HG03520 (cell line): Measurements from ENCODE around the gene CPM.
"Not testable (repeated sequence)": the region's sequence is repeated elsewhere in the genome, so short reads cannot be mapped to it uniquely, and the experiment has no call there.

ENCODE experiments used
- ATAC-seq: cut with Tn5 transposase; IDR thresholded peaks from one replicate; pipeline ENCODE4 v1.9.1; 2021; ENCODE audit warnings: mild to moderate bottlenecking, moderate library complexity; ENCODE audit not compliant: unreplicated experiment

Gene CPM

DNA sequence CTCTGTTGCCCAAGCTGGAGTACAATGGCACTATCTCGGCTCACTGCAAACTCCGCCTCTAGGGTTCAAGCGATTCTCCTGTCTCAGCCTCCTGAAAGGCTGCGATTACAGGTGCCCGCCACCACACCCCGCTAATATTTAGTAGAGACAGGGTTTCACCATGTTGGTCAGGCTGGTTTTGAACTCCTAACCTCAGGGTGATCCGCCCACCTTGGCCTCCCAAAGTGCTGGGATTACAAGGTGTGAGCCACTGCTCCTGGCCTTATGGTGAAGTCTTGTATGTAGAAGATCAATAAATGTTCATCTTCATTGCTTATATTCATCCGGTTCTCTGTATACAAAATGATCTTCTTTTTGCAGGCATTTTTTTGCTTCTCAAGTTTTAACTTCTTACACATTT, 77.2 kb downstream of the CPM start:
- ATAC-seq, result no peak

DNA sequence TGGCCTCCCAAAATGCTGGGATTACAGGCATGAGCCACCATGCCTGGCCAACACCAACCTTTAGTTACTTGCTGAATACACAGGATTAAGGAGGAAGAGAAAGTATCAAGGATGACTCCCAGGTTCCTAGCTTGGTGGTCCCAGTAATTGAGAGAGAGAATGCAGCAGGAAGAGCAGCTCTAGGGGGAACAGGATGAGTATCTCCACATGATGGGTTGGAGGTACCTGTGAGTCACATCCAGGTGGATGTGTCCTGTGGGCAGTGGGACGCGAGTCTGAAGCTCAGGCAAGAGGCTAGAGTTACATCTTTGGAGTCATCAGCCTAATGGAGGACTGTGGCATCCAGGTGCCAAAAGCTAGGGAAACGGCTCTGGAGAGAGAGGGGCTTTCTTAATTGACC, 77.9 kb downstream of the CPM start:
- no peak for ATAC-seq

DNA sequence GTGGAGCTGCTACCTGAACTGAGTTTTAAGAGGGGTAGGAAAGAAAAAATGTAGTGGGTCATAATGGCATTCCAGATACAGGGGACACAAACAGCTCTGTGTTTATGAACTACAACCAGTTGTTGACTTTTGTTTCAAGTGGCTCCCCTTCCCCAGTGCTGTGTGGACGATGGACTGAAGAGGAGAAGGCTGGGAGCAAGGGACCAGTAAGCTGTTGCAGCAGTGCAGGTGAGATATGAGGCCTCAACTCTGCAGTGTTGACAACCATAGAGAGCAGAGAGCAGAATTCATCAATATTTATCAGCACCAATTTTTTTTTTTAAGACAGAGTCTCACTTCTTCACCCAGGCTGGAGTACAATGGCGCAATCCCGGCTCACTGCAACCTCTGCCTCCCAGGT, 78.4 kb downstream of the CPM start:
- ATAC-seq, result no peak

DNA sequence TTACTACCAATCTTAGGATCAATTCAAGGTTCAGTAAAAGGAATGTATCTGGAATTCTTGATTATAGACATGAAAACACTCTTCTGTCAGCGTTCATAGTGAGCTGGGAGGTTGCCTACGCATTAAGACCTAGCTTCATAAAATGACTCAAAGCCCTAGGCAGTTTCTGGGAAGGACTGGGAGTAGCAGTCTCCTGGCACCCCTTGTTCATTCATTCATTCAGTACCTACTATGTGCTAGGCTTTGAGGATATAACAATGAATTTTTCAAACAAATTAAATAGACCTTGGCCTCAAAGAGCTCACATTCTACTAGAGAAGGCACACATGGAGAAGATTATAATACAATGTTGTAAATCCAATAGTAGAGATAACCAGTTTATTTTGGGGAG, 78.9 kb downstream of the CPM start:
- no peak for ATAC-seq

DNA sequence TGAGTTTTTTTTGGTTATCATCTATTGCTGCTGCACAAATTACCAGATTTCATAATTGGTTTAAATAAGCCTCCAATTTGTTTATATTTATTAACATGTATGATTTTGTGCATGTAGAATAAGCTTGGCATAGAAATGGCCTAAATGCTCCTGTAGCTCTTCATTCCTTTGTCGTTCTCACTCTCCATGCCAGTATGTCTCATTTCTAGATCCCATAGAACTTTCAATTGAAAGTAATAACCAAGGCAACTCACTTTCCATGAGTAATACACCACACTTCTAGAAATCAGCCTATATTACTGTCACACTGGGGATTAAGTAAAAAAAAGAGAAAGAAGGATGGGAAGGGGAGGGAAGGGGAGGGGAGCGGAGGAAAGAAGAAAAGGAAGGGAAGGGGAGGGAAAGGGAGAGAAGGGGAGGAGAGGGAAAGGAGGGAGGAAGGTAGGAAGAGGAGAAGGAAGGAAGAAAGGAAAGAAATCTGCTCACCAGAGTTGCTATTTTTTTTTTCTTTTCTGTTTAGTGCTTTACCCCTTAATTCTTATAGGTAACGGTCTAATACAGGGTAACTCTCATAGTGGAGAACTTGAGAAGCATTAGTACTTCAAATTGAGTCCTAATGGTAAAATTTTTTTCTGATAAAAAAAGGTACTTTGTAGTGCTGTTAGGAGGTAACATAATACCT, 79.4 kb downstream of the CPM start:
- no peak for ATAC-seq

DNA sequence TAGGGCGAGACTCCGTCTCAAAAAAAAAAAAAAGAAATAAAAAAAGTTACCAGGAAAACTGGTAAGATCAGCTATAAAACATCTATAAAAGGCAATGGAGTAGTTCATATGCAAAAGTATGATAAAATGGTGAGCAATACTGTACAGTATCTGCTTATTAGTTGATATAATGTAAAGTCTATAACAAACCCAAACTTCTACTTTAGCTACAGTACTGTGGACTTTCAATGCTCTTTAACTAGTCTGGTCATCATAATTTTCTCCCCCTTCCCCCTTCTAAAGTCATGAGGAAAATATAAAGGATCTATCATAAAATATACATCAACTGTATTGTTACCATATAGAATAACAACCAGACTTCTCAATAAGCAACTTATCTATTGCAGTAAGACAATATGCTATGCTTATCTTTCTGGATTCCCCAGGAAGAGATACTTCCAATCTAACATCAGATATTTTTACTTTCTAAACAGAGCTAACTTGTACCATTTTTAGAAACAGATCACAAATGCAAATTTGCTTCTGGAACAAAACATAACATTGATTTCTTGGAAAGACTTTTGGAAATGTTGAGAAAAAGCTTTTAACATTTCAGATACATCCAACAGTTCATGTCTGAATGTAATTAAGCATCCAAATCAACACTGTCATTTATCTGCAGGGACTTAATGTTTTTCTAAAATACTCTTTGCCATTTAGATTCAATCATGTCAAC, 81.2 kb downstream of the CPM start:
- ATAC-seq, result no peak

DNA sequence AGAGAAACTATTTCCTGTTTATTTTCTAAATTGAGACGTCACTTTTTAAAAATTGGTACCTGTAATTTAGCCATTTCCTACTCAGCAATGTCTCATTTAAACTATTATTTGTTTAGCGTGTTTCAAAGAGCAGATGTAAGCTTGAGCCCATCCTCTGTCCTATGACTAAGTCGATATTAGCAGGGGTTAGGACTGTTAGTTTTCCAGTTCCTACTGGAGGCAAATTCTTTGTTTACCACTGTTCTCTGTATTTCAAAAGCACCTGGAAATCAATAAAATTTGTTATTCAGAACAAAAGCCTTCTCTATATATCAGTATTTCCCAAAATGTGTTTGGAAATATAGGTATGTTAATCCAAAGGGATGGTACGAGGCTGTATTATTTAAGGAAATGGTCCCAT, 82.6 kb downstream of the CPM start:
- ATAC-seq, result no peak

DNA sequence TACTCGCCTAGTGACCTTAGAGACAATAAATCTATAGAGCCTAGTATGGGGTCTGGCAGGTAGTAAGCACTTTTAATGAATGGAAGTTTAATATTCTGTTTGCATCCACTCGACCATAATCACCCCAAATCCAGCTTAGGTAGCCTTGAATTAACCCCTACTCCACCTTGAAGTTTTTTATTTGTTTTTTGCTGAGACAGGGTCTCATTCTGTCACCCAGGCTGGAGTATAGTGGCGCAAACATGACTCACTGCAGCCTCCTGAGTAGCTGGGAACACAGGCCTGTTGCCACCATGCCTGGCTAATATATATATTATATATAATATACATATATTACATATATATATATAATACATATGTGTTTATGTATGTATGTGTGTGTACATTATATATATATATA, 86.2 kb downstream of the CPM start:
- ATAC-seq, result no peak

DNA sequence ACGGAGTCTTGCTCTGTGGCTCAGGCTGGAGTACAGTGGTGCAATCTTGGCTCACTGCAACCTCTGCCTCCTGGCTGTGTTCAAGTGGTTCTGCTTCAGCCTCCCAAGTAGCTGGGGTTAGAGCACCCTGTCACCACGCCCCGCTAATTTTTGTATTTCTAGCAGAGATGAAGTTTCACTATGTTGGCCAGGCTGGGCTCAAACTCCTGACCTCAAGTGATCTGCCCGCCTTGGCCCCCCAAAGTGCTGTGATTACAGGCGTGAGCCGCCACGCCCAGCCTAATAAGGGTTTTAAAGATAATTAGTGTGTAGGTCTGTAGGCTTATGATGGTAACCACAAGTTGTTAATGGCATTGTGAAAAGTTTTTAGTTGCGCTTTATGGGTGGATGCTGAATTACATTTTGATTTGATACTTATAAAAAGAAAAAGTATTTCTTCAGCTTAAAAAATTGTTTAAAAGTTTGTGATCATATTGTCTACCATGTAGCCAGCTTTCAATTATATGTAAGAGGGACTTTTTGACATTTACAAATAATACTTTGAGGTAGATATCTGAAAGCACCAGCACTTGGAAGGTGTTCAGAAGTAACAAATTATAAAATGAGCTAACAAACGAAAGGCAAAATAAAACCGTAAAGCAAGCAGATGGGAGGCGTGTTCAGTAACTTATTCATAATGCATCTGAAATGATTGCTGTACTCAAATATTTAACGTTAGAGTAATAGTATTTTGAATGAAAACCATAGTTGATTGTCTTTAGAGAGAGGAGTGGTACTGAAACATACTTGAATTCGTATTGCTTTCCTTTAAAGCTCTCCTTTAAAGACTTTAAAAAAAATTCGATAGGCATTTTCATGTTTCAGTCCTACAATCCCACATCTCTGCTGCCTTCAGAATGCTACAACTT, 87.9 kb downstream of the CPM start:
- ATAC-seq, result no peak

DNA sequence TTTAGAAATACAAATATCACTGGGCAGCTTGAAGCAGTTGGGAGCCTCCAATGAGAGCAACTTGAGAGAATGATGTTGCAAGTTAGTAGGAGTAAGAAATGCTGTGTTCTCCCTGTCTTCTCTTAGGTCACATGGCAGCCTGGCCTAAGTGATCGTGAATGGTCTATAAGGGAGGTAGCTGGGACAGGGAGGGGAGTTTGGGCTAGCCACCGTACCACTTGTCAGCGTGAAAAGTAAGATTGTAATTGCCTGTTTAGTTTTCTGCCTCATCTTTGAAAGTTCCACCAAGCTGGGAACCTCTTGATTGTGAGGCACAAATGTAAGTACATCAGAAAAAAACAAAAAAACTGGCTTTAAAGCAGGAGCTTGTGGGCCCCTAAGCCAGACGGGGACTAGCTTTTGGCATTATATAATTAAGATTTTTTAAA, 88.6 kb downstream of the CPM start:
- ATAC-seq, result no peak

DNA sequence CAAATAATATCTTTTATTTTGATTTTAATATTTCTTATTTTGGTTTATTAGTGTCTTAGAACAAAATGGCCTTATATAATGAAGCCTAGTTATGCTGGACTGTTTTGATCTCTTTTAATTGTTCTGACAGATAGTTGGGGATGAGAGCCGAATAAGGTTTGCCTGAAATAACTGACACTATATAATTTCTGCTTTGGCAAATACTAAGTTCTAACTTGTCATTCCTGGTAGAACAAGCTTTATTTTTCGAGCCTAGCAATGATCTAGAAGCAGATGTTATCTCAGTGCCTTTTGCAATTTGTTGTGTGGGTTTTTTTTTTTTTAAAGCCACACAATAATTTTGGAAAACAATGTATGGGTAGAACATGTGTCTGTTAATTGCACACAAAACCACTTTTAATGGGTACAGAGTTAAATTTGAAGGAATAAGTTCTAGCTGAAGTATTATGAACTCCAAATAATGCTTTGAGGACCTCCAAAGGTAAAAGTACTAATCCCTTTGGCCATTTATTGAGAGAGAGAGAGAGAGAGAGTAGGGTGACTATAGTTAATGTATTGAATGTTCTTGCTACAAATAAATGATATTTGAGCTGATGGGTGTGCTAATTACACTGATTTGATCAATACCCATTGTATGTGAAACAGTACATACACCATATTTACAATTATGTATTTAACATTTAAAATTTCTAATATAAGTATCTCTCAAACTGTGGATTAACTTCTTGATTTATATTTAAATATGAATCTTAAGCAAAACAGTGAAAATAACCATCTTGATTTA, 90.0 kb downstream of the CPM start:
- no peak for ATAC-seq

DNA sequence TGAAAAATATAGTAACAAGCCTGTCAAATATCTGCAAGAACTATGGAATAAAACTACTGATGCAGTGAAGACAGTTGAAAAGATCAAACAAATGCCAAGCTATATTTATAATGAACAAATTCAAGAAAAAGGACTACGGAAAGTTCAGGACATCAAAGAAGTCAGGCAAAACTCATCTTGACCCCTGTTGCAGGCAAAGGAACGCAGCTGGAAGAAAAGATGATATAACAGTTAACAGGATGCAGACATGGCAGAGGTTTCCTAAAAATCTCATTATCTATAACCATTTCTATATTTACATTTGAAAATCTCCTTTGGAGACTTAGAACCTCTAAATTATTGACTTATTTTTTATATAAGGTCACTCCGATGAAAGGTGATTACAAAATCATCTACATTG, 90.8 kb downstream of the CPM start:
- no peak for ATAC-seq

DNA sequence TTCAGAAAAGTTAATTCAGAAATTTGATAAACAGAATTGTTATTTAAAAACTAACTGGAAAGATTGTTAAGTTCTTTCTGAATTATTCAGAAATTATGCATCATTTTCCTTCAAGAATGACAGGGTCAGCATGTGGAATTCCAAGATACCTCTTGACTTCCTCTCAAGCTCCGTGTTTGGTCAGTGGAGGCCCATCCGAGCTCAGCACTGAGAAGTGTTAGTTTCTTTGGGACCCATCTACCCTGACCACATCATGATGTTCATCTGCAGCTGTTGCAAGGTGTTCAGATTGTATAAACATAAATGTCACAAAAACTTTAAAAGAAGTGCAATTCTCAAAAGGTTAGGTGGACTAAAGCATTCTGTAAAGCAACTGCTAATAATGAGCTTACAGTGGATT, 91.3 kb downstream of the CPM start:
- ATAC-seq, result no peak

DNA sequence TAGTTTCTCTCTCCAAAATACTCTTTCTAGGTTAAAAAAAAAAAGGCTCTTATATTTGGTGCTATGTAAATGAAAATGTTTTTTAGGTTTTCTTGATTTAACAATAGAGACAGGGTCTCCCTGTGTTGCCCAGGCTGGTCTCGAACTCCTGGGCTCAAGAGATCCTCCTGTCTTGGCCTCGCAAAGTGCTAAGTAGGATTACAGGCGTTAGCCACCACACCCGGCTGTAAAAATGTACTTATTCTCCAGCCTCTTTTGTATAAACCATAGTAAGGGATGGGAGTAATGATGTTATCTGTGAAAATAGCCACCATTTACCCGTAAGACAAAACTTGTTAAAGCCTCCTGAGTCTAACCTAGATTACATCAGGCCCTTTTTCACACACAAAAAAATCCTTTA, 91.8 kb downstream of the CPM start:
- ATAC-seq, result not testable (repeated sequence)

DNA sequence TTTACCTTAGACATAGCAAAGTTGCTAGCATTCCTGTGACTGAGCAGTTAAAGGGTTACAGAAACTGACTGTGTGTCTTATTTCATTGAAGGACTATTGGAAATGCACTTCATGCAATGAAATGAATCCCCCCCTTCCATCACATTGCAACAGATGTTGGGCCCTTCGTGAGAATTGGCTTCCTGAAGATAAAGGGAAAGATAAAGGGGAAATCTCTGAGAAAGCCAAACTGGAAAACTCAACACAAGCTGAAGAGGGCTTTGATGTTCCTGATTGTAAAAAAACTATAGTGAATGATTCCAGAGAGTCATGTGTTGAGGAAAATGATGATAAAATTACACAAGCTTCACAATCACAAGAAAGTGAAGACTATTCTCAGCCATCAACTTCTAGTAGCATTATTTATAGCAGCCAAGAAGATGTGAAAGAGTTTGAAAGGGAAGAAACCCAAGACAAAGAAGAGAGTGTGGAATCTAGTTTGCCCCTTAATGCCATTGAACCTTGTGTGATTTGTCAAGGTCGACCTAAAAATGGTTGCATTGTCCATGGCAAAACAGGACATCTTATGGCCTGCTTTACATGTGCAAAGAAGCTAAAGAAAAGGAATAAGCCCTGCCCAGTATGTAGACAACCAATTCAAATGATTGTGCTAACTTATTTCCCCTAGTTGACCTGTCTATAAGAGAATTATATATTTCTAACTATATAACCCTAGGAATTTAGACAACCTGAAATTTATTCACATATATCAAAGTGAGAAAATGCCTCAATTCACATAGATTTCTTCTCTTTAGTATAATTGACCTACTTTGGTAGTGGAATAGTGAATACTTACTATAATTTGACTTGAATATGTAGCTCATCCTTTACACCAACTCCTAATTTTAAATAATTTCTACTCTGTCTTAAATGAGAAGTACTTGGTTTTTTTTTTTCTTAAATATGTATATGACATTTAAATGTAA, 93.5 kb downstream of the CPM start:
- no peak for ATAC-seq

DNA sequence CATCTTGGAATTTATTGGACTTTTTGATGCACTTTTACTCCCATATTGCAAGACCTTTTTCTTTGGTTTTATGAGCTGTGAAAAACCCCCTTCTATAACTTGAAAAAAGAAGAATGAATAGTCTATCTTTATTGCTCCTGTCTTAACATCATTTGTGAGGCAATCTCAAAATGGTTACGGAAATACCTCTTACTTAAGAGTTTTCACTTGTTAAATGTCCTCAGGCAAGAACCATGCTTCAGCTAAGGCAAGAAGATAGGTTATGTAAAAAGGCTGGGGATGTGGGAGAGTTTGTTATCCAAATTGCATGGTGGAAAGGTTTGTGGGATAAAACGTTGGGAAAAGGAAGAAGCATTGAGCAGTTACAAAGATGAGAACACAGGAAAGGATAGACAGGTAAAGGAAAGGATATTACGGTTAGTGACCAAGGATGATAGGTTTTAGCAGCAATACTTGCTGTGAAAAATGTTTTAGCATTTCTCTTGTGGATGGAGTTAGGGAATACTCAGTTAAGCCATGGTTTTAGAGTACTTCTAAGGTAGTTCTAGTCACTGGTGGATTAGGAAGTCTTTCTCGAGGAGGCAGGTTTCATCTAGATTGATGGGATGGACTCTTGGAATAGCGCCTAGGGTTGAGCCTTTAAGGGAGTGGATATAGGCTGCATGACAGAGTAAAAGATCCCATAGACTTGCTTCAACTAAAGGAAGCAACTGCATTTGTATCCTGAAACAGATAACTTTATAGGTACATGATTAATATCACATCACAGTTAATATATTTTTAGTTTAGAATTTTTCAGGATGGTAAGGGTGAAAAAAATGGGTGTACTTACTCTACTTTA, 94.7 kb downstream of the CPM start:
- ATAC-seq, result no peak

DNA sequence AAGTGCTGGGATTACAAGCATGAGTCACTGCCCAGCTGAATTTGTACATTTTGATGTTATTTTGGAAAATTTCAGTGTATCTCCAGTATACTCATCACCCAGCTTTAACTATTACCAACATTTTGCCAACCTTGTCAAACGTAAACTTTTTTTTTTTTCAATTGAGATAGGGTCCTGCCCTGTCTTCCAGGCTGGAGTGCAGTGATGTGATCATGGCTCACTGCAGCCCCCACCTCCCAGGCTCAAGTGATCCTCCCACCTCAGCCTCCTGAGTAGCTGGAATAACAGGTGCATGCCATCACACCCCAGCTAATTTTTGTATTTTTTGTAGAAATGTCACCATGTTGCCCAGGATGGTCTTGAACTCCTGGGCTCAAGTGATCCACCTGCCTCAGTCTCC, 95.8 kb downstream of the CPM start:
- no peak for ATAC-seq

DNA sequence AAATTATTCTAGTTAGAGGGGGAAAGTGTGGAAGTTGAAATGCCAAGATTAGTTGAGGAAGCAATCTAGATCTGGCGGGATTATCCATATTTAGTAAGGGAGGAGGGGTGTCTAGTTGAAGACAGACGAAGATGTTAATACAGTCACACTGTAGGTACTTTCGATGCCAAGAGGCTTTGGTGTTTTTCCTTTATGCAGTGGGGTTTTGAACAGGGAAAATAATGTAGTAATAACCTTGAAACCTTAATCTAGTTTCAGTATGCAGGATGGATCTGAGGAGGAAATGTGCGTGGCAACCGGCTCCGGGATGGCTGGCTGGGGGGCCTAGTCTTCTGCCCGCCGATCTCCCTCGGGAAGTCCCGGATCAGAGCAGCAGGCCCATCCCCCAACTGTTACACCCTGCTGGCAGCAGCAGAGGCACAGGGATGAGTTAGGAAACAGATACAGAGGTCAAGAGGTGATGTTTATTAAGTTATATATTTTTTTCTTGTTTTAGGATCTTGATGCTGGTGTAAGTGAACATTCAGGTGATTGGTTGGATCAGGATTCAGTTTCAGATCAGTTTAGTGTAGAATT, 97.5 kb downstream of the CPM start:
- ATAC-seq, result no peak

DNA sequence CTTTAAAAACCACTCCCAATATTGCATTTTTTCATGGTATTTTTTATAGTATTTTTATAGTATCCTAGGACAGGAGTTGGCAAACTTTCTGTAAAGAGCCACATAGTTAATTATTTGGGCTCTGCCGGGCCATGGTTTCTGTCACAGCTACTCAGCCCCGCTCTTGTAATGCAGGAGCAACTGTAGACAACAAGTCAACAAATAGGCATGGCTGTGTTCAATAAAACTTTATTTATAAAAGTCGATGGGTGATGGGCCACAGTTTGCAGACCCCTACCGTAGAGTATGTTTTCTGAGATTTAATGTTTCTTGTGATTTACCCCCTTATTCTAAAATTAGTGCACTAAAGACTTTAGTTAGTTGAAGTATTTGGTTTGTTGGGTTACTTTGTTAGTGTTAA, 99.5 kb downstream of the CPM start:
- no peak for ATAC-seq
